AG09319 (cell line): Measurements from ENCODE around the gene CTAGE9.
"Not testable (repeated sequence)": the region's sequence is repeated elsewhere in the genome, so short reads cannot be mapped to it uniquely, and the experiment has no call there.

ENCODE experiments used
- DNase-seq: peaks from one replicate; pipeline ENCODE4 v3.0.0-alpha.2; 2010; ENCODE audit warnings: low read depth; ENCODE audit errors: extremely low read depth
- TF ChIP-seq, protein P1 (sequence below): IDR thresholded peaks from 2 replicates; pipeline ENCODE4 v1.5.1; 2011; ENCODE audit warnings: low read depth, mild to moderate bottlenecking, inconsistent platforms, low read length, moderate library complexity

Gene CTAGE9

DNA sequence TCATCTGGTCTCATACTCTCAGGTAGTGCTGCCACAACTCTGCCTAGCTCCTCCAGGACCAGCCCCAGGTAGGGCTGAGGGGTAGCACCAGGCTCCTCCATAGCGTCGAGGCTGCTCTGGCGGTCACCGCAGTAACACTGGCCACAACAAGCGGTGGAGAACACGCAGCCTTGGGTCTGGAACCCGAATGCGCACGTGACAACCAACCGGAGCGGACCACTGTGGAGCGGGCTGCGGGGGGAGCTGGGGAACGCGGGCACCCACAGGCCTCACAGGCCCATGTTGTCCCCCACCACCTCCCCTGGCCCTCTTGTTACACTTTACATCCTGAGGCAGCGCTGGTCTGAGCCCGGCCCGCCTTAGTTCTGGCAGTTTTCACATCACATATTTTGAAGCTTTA, at the start of gene CTAGE9:
Gene CTAGE9, minus strand, starts transcription at position 101 of the 400 bp plus-strand sequence. Its CDS starts 0 bp downstream, at position 101.
- not testable (repeated sequence) for DNase-seq

GRCh38 chr6:131758920-131759319, 48.1 kb upstream of the CTAGE9 start:
- no peak for DNase-seq
- TF ChIP-seq, protein P1, sequence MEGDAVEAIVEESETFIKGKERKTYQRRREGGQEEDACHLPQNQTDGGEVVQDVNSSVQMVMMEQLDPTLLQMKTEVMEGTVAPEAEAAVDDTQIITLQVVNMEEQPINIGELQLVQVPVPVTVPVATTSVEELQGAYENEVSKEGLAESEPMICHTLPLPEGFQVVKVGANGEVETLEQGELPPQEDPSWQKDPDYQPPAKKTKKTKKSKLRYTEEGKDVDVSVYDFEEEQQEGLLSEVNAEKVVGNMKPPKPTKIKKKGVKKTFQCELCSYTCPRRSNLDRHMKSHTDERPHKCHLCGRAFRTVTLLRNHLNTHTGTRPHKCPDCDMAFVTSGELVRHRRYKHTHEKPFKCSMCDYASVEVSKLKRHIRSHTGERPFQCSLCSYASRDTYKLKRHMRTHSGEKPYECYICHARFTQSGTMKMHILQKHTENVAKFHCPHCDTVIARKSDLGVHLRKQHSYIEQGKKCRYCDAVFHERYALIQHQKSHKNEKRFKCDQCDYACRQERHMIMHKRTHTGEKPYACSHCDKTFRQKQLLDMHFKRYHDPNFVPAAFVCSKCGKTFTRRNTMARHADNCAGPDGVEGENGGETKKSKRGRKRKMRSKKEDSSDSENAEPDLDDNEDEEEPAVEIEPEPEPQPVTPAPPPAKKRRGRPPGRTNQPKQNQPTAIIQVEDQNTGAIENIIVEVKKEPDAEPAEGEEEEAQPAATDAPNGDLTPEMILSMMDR: no peak

DNA sequence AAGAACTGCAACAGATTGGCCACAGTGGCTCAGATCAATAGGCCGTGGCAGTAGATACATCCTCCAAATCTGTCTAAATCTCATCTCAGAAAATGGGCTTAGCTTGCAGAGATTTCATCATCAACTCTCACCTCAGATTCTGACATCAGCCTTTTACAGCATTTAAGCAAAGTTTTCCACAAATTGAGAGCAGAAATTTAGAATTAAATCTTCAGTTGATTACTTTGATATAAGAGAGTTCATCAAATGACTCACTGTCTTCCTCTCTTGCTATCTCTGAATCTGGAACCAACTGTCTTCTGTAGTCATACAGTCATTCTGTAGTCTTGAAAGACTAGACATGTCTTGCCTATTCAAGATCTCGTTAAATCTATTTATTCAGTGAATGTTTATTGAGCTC, 45.2 kb upstream of the CTAGE9 start:
- DNase-seq: no peak
- TF ChIP-seq, protein P1: no peak

DNA sequence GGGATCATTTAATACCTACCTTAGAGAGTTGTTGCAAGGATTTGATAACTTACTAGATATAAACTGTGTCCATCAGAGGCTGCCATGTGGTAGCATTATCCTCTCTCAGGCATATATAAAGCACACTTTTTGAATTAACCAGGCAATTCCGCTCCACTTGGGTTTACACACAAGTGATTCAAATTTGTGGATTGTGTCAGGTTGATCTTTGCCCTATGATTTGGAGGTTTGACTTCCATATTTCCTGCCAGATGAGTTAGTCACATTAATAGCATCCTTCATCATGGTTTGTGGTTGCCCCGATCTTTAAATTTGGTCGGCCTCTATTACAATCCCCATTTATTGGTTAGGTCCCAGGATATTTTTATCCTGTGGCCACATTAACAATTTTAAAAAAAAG, 44.8 kb upstream of the CTAGE9 start:
- DNase-seq: peak; percentile 63
- TF ChIP-seq, protein P1: no peak

GRCh38 chr6:131754715-131755567, 44.1 kb upstream of the CTAGE9 start:
- TF ChIP-seq, protein P1: no peak
- DNase-seq: no peak

GRCh38 chr6:131754088-131754487, 43.3 kb upstream of the CTAGE9 start:
- DNase-seq: no peak
- TF ChIP-seq, protein P1: no peak

DNA sequence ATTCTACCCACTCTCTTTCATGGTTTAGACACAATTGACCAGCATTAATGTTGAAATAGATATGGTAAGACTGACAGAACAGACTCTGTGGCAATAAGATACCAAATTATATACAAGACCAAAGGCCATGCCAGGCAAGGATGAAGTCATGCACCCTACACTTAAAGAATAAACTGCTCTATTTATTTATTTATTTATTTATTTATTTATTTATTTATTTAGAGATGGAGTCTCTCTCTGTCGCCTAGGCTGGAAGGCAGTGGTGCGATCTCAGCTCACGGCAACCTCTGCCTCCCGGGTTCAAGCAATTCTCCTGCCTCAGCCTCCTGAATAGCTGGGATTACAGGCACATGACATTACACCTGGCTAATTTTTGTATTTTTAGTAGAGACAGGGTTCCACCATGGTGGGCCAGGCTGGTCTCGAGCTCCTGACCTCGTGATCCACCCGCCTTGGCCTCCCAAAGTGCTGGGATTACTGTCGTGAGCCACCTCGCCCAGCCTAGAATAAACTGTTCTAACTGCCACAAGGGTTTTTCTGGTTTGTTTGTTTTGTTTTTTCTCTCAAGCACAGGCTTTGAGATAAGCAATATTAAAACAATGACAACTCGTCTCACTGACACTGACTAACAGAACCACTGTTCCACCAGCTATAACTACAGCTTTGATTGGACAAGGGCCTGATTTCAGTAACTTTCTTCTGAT, 40.3 kb upstream of the CTAGE9 start:
- not testable (repeated sequence) for DNase-seq

DNA sequence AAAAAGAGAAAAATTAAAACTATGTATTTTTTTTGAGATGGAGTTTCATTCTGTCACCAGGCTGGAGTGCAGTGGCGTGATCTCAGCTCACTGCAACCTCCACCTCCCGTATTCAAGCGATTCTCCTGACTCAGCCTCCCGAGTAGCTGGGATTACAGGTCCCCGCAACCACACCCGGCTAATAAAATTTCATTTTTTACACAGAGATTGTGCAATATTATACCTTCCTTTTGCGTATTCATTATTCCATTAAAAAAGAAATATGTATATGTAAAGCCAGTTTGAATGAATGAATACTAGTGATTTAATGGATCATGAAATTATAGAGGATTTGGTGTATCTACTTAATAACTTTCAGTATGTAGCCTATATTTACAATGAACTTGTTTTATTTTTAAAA, 38.2 kb upstream of the CTAGE9 start:
- TF ChIP-seq, protein P1: no peak
- DNase-seq: no peak
